H9 (cell line): ENCODE data around the gene DEGS2. TPM values are rescaled to one million over a fixed set of nuclear protein-coding genes. Genes with fewer than 3 reads are reported as not detected.

Experiments used
- DNase-seq: peaks from one replicate; pipeline ENCODE4 v3.0.0-alpha.2; 2017
- H2AFZ ChIP-seq: one replicate; pipeline ENCODE4 v1.6.1; 2013; ENCODE audit warnings: mild to moderate bottlenecking, low read length, control low read depth, moderate library complexity
- H2AK5ac ChIP-seq: 2 replicates; pipeline ENCODE4 v1.6.1; 2013; ENCODE audit warnings: low read length, control low read depth, mixed read lengths; ENCODE audit not compliant: insufficient read length
- H2BK120ac ChIP-seq: one replicate; pipeline ENCODE4 v1.6.1; 2013; ENCODE audit warnings: low read depth, mild to moderate bottlenecking, low read length, control low read depth, inconsistent platforms; ENCODE audit not compliant: poor library complexity, severe bottlenecking
- H2BK12ac ChIP-seq: 2 replicates; pipeline ENCODE4 v1.6.1; 2013; ENCODE audit warnings: low read length, control low read depth, mixed read lengths, low read depth; ENCODE audit not compliant: insufficient read length
- H2BK15ac ChIP-seq: 2 replicates; pipeline ENCODE4 v1.6.1; 2013; ENCODE audit warnings: low read depth, low read length, control low read depth
- H2BK20ac ChIP-seq: one replicate; pipeline ENCODE4 v1.6.1; 2013; ENCODE audit warnings: low read depth, mild to moderate bottlenecking, low read length, control low read depth, inconsistent platforms; ENCODE audit not compliant: poor library complexity, severe bottlenecking
- H2BK5ac ChIP-seq: 2 replicates; pipeline ENCODE4 v1.6.1; 2013; ENCODE audit warnings: low read length, control low read depth, mixed read lengths; ENCODE audit not compliant: insufficient read length
- H3K14ac ChIP-seq: 2 replicates; pipeline ENCODE4 v1.6.1; 2013; ENCODE audit warnings: low read length, control low read depth; ENCODE audit not compliant: insufficient read depth
- H3K18ac ChIP-seq: 2 replicates; pipeline ENCODE4 v1.6.1; 2013; ENCODE audit warnings: low read depth, mild to moderate bottlenecking, mixed read lengths, low read length, control low read depth; ENCODE audit not compliant: insufficient read length
- H3K23ac ChIP-seq: 2 replicates; pipeline ENCODE4 v1.6.1; 2013; ENCODE audit warnings: low read length, control low read depth, mixed read lengths, low read depth; ENCODE audit not compliant: insufficient read length
- H3K23me2 ChIP-seq: 2 replicates; pipeline ENCODE4 v1.6.1; 2013; ENCODE audit warnings: low read depth, mild to moderate bottlenecking, mixed read lengths, low read length, control low read depth; ENCODE audit not compliant: insufficient read length, poor library complexity, severe bottlenecking
- H3K27ac ChIP-seq: 2 replicates; pipeline ENCODE4 v1.5.1; 2013; ENCODE audit warnings: low read length, control low read depth, mixed read lengths, low read depth; ENCODE audit not compliant: insufficient read length
- H3K27me3 ChIP-seq: 2 replicates; pipeline ENCODE4 v1.6.1; 2013; ENCODE audit warnings: low read length, control low read depth, inconsistent platforms; ENCODE audit not compliant: insufficient read depth
- H3K4ac ChIP-seq: 2 replicates; pipeline ENCODE4 v1.6.1; 2013; ENCODE audit warnings: low read depth, mild to moderate bottlenecking, control low read depth, inconsistent platforms, low read length, moderate library complexity
- H3K4me1 ChIP-seq: 2 replicates; pipeline ENCODE4 v1.6.1; 2013; ENCODE audit warnings: low read length, control low read depth, inconsistent platforms; ENCODE audit not compliant: insufficient read depth
- H3K4me2 ChIP-seq: 2 replicates; pipeline ENCODE4 v1.6.1; 2013; ENCODE audit warnings: low read length, control low read depth, mixed read lengths; ENCODE audit not compliant: insufficient read length, insufficient read depth
- H3K56ac ChIP-seq: 2 replicates; pipeline ENCODE4 v1.6.1; 2013; ENCODE audit warnings: low read depth, mild to moderate bottlenecking, mixed read lengths, low read length, control low read depth; ENCODE audit not compliant: insufficient read length
- H3K79me1 ChIP-seq: 2 replicates; pipeline ENCODE4 v1.6.1; 2013; ENCODE audit warnings: low read depth, mild to moderate bottlenecking, moderate library complexity, low read length, control low read depth, inconsistent platforms; ENCODE audit not compliant: insufficient read depth, poor library complexity, severe bottlenecking
- H3K79me2 ChIP-seq: 2 replicates; pipeline ENCODE4 v1.6.1; 2013; ENCODE audit warnings: low read length, control low read depth, inconsistent platforms; ENCODE audit not compliant: insufficient read depth
- H3K9ac ChIP-seq: 2 replicates; pipeline ENCODE4 v1.6.1; 2013; ENCODE audit warnings: low read length, control low read depth, mixed read lengths; ENCODE audit not compliant: insufficient read length; ENCODE audit errors: extremely low read depth
- H3K9me3 ChIP-seq: one replicate; pipeline ENCODE4 v1.6.1; 2013; ENCODE audit warnings: low read depth, low read length, inconsistent platforms; ENCODE audit not compliant: control insufficient read depth
- H3T11ph ChIP-seq: one replicate; pipeline ENCODE4 v1.6.1; 2013; ENCODE audit warnings: mild to moderate bottlenecking, low read length, control low read depth, inconsistent platforms
- H4K20me1 ChIP-seq: one replicate; pipeline ENCODE4 v1.6.1; 2013; ENCODE audit not compliant: control insufficient read depth, insufficient read length, insufficient read depth
- H4K5ac ChIP-seq: 2 replicates; pipeline ENCODE4 v1.6.1; 2013; ENCODE audit warnings: low read depth, mild to moderate bottlenecking, mixed read lengths, low read length, control low read depth; ENCODE audit not compliant: insufficient read length
- H4K8ac ChIP-seq: replicated peaks from 2 replicates; pipeline ENCODE4 v1.6.1; 2013; ENCODE audit warnings: low read length, control low read depth, mixed read lengths, low read depth; ENCODE audit not compliant: insufficient read length
- H4K91ac ChIP-seq: 2 replicates; pipeline ENCODE4 v1.6.1; 2013; ENCODE audit warnings: low read depth, mild to moderate bottlenecking, moderate library complexity, mixed read lengths, low read length, control low read depth; ENCODE audit not compliant: insufficient read length
- H3K27ac Mint-ChIP-seq, 3 experiments: 2 replicates in 2 of 3; 3 replicates in 1 of 3; pipeline ENCODE4 v1.8.0; 2020 to 2021; ENCODE audit warnings: mixed read lengths in 3 of 3, mild to moderate bottlenecking in 1 of 3, moderate library complexity in 1 of 3
- H3K27me3 Mint-ChIP-seq: 2 replicates; pipeline ENCODE4 v1.8.0; 2021; ENCODE audit warnings: low read depth, mild to moderate bottlenecking, moderate library complexity, mixed read lengths
- H3K36me3 Mint-ChIP-seq, 3 experiments: 2 replicates in 2 of 3; 3 replicates in 1 of 3; pipeline ENCODE4 v1.8.0; 2020 to 2021; ENCODE audit warnings: low read depth in 3 of 3, mixed read lengths in 3 of 3; ENCODE audit not compliant: insufficient read depth in 1 of 3
- H3K4me1 Mint-ChIP-seq, 2 experiments: 2 replicates each; pipeline ENCODE4 v1.8.0; 2020; ENCODE audit warnings: mixed read lengths in 2 of 2
- H3K4me3 Mint-ChIP-seq, 2 experiments: 2 replicates in 1 of 2; 3 replicates in 1 of 2; pipeline ENCODE4 v1.8.0; 2020 to 2021; ENCODE audit warnings: mild to moderate bottlenecking in 2 of 2, mixed read lengths in 2 of 2, moderate library complexity in 1 of 2
- H3K9me3 Mint-ChIP-seq, 2 experiments: 2 replicates in 1 of 2; 3 replicates in 1 of 2; pipeline ENCODE4 v1.8.0; 2020; ENCODE audit warnings: mild to moderate bottlenecking in 2 of 2, mixed read lengths in 2 of 2, moderate library complexity in 1 of 2
- WGBS: extraction: QIAGEN DNeasy Blood & Tissue Kit; methylation state at CpG from one replicate; pipeline ENCODE4 v1.1.7; 2013; ENCODE audit warnings: missing lambda C conversion rate, low lambda C conversion rate, mixed read lengths; ENCODE audit not compliant: insufficient read length; ENCODE audit errors: extremely low coverage; 5-methylcytosine and 5-hydroxymethylcytosine counted together
- total RNA-seq: library from RNA; stranded (reverse); gene quantifications from 2 replicates; pipeline ENCODE4 v1.2.1, GENCODE V29; 2021
- TF ChIP-seq, protein P1 (sequence below): fragments of 200-600 bp; sonication (generic); conservative IDR thresholded peaks from 3 replicates; pipeline ENCODE4 v1.8.0; 2021; ENCODE audit warnings: antibody characterized with exemption, mild to moderate bottlenecking

Gene DEGS2
- total RNA-seq, 1 experiment from 2014 or later = 0.72 TPM

DNA sequence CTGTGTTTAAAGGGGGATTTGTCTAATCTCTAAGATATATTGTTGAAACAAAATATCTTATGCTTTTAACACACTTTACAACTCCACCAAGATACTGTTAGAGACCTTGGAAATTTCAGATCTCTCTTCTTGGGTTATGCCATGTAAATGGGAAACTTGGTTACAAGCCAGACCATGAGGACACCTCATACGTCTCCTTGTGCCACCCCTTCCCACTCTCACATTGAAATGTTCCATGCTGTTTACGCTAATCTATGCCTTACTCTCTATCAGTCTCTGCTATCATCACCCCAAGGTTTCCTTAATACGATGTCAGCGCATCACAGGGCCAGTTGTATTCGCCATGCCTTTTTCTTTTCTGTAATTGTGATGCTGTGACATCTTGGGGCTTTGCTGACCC, 13.4 kb upstream of the DEGS2 start:
- H4K8ac ChIP-seq = no peak overlapping the region
- no peak overlapping the region for H2BK12ac ChIP-seq
- no peak overlapping the region for H3K27ac ChIP-seq
- no peak overlapping the region for H2BK20ac ChIP-seq
- no peaks in the 10 kb centered on the region for H3K9me3 ChIP-seq
- no peak overlapping the region for H3K4me2 ChIP-seq
- H3K18ac ChIP-seq = no peak overlapping the region
- H3K23me2 ChIP-seq = peaks cover 5% of the 10 kb centered on the region
- no peak overlapping the region for H2AK5ac ChIP-seq
- H3K4ac ChIP-seq = no peak overlapping the region
- Mint-ChIP-seq H3K27me3 (peaks cover 5% of the 10 kb centered on the region), H3K27ac (no peak overlapping the region; a peak in 1 of 7 replicates), H3K36me3 (no peaks in the 10 kb centered on the region), H3K9me3 (peaks cover 0 to 2% of the 10 kb centered on the region in 2 experiments; a peak in 1 of 5 replicates), H3K4me1 (peaks cover 0 to 7% of the 10 kb centered on the region in 2 experiments; a peak in 3 of 4 replicates), H3K4me3 (no peak overlapping the region)
- H3K56ac ChIP-seq = no peak overlapping the region
- no peaks in the 10 kb centered on the region for H4K20me1 ChIP-seq
- no peak overlapping the region for H4K5ac ChIP-seq
- no peak overlapping the region for H2AFZ ChIP-seq
- no peak overlapping the region for H3K9ac ChIP-seq
- no peak overlapping the region for H3T11ph ChIP-seq
- no peaks in the 10 kb centered on the region; the same call in 1 of the 2 replicates for H3K4me1 ChIP-seq
- no peak overlapping the region for H3K23ac ChIP-seq
- DNase-seq = no peak
- no peaks in the 10 kb centered on the region for H3K27me3 ChIP-seq
- H3K79me2 ChIP-seq = no peaks in the 10 kb centered on the region; the same call in 1 of the 2 replicates
- H4K91ac ChIP-seq = no peak overlapping the region
- no CpG with 5 or more reads among the region's 5 CpGs for WGBS
- TF ChIP-seq, protein P1, sequence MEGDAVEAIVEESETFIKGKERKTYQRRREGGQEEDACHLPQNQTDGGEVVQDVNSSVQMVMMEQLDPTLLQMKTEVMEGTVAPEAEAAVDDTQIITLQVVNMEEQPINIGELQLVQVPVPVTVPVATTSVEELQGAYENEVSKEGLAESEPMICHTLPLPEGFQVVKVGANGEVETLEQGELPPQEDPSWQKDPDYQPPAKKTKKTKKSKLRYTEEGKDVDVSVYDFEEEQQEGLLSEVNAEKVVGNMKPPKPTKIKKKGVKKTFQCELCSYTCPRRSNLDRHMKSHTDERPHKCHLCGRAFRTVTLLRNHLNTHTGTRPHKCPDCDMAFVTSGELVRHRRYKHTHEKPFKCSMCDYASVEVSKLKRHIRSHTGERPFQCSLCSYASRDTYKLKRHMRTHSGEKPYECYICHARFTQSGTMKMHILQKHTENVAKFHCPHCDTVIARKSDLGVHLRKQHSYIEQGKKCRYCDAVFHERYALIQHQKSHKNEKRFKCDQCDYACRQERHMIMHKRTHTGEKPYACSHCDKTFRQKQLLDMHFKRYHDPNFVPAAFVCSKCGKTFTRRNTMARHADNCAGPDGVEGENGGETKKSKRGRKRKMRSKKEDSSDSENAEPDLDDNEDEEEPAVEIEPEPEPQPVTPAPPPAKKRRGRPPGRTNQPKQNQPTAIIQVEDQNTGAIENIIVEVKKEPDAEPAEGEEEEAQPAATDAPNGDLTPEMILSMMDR = no peak
- no peak overlapping the region for H2BK120ac ChIP-seq
- no peaks in the 10 kb centered on the region for H3K79me1 ChIP-seq
- H2BK5ac ChIP-seq = no peak overlapping the region
- no peak overlapping the region; the same call in 1 of the 2 replicates for H3K14ac ChIP-seq
- no peak overlapping the region for H2BK15ac ChIP-seq
